MCF 10A (cell line): ENCODE results near the gene TMEM132A. TPM values are rescaled to one million over a fixed set of nuclear protein-coding genes. Genes with fewer than 3 reads are reported as not detected.

Experiments used
- BruUV-seq: library from RNA; stranded (reverse); fragments of 400-500 nt; replicated peaks from 2 replicates; lab custom pipeline; 2021; lab: Mats Ljungman, UMichigan
- CTCF ChIA-PET: fragments of 300-600 bp; sonication (Branson Sonifier 250); formaldehyde crosslinking; extraction: SDS; loops from one replicate; lab custom pipeline; 2021; ENCODE audit warnings: antibody characterized with exemption, inconsistent platforms; lab: Yijun Ruan, JAX
- POLR2A ChIA-PET: fragments of 300-600, 350-650 bp; sonication (Branson Sonifier 250); formaldehyde crosslinking; extraction: SDS; loops from one replicate; lab custom pipeline; 2020; ENCODE audit warnings: antibody characterized with exemption, inconsistent platforms; lab: Yijun Ruan, JAX
- DNase-seq: peaks from one replicate; pipeline ENCODE4 v3.0.0-alpha.2; 2018; ENCODE audit not compliant: unreplicated experiment
- H3K27ac Mint-ChIP-seq: one replicate; pipeline ENCODE4 v1.8.0; 2022; ENCODE audit warnings: mild to moderate bottlenecking, low read depth, mixed read lengths; ENCODE audit not compliant: unreplicated experiment
- H3K27me3 Mint-ChIP-seq: one replicate; pipeline ENCODE4 v1.8.0; 2022; ENCODE audit warnings: mixed read lengths; ENCODE audit not compliant: insufficient read depth, unreplicated experiment
- H3K36me3 Mint-ChIP-seq: one replicate; pipeline ENCODE4 v1.8.0; 2022; ENCODE audit warnings: mild to moderate bottlenecking, moderate library complexity, mixed read lengths; ENCODE audit not compliant: insufficient read depth, unreplicated experiment
- H3K4me1 Mint-ChIP-seq: one replicate; pipeline ENCODE4 v1.8.0; 2022; ENCODE audit warnings: mixed read lengths; ENCODE audit not compliant: insufficient read depth, unreplicated experiment
- H3K4me3 Mint-ChIP-seq: one replicate; pipeline ENCODE4 v1.8.0; 2022; ENCODE audit warnings: mild to moderate bottlenecking, moderate library complexity, mixed read lengths; ENCODE audit not compliant: unreplicated experiment
- H3K9me3 Mint-ChIP-seq: one replicate; pipeline ENCODE4 v1.8.0; 2022; ENCODE audit warnings: mixed read lengths; ENCODE audit not compliant: unreplicated experiment
- CTCF ChIP-seq: fragments of 200-600 bp; IDR thresholded peaks from one replicate; pipeline ENCODE4 v1.8.0; 2022; ENCODE audit warnings: antibody characterized with exemption, mild to moderate bottlenecking; ENCODE audit not compliant: unreplicated experiment
- intact Hi-C: fragments of 100-400 bp; cut with micrococcal nuclease; formaldehyde crosslinking; loops from 2 replicates; pipeline ENCODE4 v1.14.1; 2022
- total RNA-seq: library from RNA; stranded (reverse); gene quantifications from 2 replicates; pipeline ENCODE4 v1.2.3, GENCODE V29; 2022

TMEM132A gene
- total RNA-seq, 1 experiment from 2014 or later = 20.5 TPM

GRCh38 chr11:60957188-60957587, 32.9 kb downstream of the TMEM132A start:
- no peak overlapping the region for H3K4me3 Mint-ChIP-seq
- no peaks in the 10 kb centered on the region for H3K36me3 Mint-ChIP-seq
- H3K27ac Mint-ChIP-seq = no peak overlapping the region
- POLR2A ChIA-PET = no interaction called here
- peaks cover 6% of the 10 kb centered on the region for H3K4me1 Mint-ChIP-seq
- no peaks in the 10 kb centered on the region for H3K9me3 Mint-ChIP-seq
- intact Hi-C loops = no loop called here
- TF ChIP-seq CTCF = no peak
- DNase-seq = peak; percentile 35
- BruUV-seq = no TSS peak
- CTCF ChIA-PET = interaction anchor here (0.6 kb wide), 1 partner anchor 17 kb away, joined by 3 read pairs; no protein-coding TSS in a partner anchor
- peaks cover 12% of the 10 kb centered on the region for H3K27me3 Mint-ChIP-seq

DNA sequence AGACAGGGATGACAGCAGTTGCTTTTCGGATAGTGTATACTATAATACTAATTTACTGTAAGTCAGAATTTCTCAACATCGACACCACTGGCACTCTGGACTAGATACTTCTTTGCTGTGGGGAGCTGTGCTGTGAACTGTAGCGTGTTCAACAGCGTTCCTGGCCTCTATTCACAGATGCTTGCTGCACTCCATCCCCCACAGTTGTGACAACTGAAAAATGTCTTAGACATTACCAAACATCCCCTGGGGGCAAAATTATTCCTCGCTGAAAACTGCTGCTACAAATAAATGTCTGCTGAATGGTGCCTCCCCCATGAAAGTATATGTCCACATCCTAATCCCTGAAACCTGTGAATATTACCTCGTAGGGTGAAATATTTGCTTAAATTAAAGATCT, 35.2 kb downstream of the TMEM132A start:
- no TSS peak for BruUV-seq
- H3K4me1 Mint-ChIP-seq = no peaks in the 10 kb centered on the region
- no peak for TF ChIP-seq CTCF
- H3K27ac Mint-ChIP-seq = no peak overlapping the region
- no peak overlapping the region for H3K4me3 Mint-ChIP-seq
- DNase-seq = no peak
- no peaks in the 10 kb centered on the region for H3K36me3 Mint-ChIP-seq
- ChIA-PET CTCF (interaction anchor here (0.6 to 0.9 kb wide), 3 partner anchors 8 to 15 kb away, joined by 3 read pairs; no protein-coding TSS in a partner anchor), POLR2A (interaction anchor here (1.0 kb wide), 1 partner anchor 10 kb away, joined by 3 read pairs; no protein-coding TSS in a partner anchor)
- peaks cover 12% of the 10 kb centered on the region for H3K27me3 Mint-ChIP-seq
- no peaks in the 10 kb centered on the region for H3K9me3 Mint-ChIP-seq
- intact Hi-C loops = no loop called here

- no peaks in the 10 kb centered on the region for H3K4me1 Mint-ChIP-seq
- POLR2A ChIA-PET = no interaction called here
- no TSS peak for BruUV-seq
- no peak overlapping the region for H3K4me3 Mint-ChIP-seq
- DNase-seq = no peak
- peaks cover 12% of the 10 kb centered on the region for H3K27me3 Mint-ChIP-seq
- H3K36me3 Mint-ChIP-seq = no peaks in the 10 kb centered on the region
- intact Hi-C loops = no loop called here
- H3K27ac Mint-ChIP-seq = no peak overlapping the region
- CTCF ChIA-PET = interaction anchor here (0.9 kb wide), 1 partner anchor 16 kb away, joined by 3 read pairs; no protein-coding TSS in a partner anchor
- H3K9me3 Mint-ChIP-seq = no peaks in the 10 kb centered on the region
- TF ChIP-seq CTCF = no peak
These were observed 36.1 kb downstream of the TMEM132A start for GRCh38 chr11:60960405-60960804.

GRCh38 chr11:60964801-60965200, 40.5 kb downstream of the TMEM132A start:
- intact Hi-C loops = no loop called here
- TF ChIP-seq CTCF = no peak
- Mint-ChIP-seq H3K27me3 (peaks cover 12% of the 10 kb centered on the region), H3K9me3 (peaks cover 16% of the 10 kb centered on the region), H3K36me3 (no peaks in the 10 kb centered on the region), H3K4me3 (no peak overlapping the region), H3K4me1 (no peaks in the 10 kb centered on the region), H3K27ac (no peak overlapping the region)
- CTCF ChIA-PET = interaction anchor here (0.8 to 2.3 kb wide), 4 partner anchors 10 to 700 kb away, joined by 3 to 11 read pairs (median 4); no protein-coding TSS in a partner anchor
- no TSS peak for BruUV-seq
- no peak for DNase-seq
- POLR2A ChIA-PET = no interaction called here
